WTC11 (cell line): ENCODE results near the gene ALLC. TPM values are rescaled to one million over a fixed set of nuclear protein-coding genes. Genes with fewer than 3 reads are reported as not detected.

Experiments
- ATAC-seq: fragments of 200-7000 bp; cut with Tn5 transposase; 2 replicates; pipeline ENCODE4 v1.10.0; 2021; ENCODE audit warnings: mild to moderate bottlenecking, moderate library complexity
- CTCF ChIA-PET: fragments of 300-600 bp; sonication (Branson Sonifier 250); formaldehyde crosslinking; loops from one replicate; lab custom pipeline; 2021; ENCODE audit warnings: antibody characterized with exemption; lab: Charles Lee
- POLR2A ChIA-PET: fragments of 350-600 bp; sonication (Branson Sonifier 250); formaldehyde crosslinking; loops from one replicate; lab custom pipeline; 2021; ENCODE audit warnings: antibody characterized with exemption; lab: Charles Lee
- DNase-seq: peaks from one replicate; pipeline ENCODE4 v3.0.0; 2021; ENCODE audit warnings: low spot score
- H3K27ac Mint-ChIP-seq: 2 replicates; pipeline ENCODE4 v1.8.0; 2021; ENCODE audit warnings: mixed read lengths
- H3K27me3 Mint-ChIP-seq: 2 replicates; pipeline ENCODE4 v1.8.0; 2021; ENCODE audit warnings: low read depth, mild to moderate bottlenecking, moderate library complexity, mixed read lengths
- H3K36me3 Mint-ChIP-seq: 2 replicates; pipeline ENCODE4 v1.8.0; 2021; ENCODE audit warnings: mixed read lengths
- H3K4me1 Mint-ChIP-seq: 2 replicates; pipeline ENCODE4 v1.8.0; 2022; ENCODE audit warnings: mixed read lengths
- H3K4me3 Mint-ChIP-seq: 2 replicates; pipeline ENCODE4 v1.8.0; 2021; ENCODE audit warnings: mild to moderate bottlenecking, moderate library complexity, mixed read lengths
- H3K9me3 Mint-ChIP-seq: 2 replicates; pipeline ENCODE4 v1.8.0; 2021; ENCODE audit warnings: mixed read lengths
- E2F5 ChIP-seq: sonication (generic); formaldehyde crosslinking; IDR thresholded peaks from 2 replicates; pipeline ENCODE4 v1.8.1; 2022; ENCODE audit warnings: mild to moderate bottlenecking, moderate library complexity, missing genetic modification reagents
- EMX1 ChIP-seq: fragments of 250-450 bp; sonication (Bioruptor Pico); IDR thresholded peaks from 2 replicates; pipeline ENCODE4 v1.8.0; 2021; ENCODE audit warnings: mild to moderate bottlenecking
- NR1H2 ChIP-seq: sonication (generic); formaldehyde crosslinking; IDR thresholded peaks from 2 replicates; pipeline ENCODE4 v1.9.0; 2021; ENCODE audit warnings: mild to moderate bottlenecking, moderate library complexity, missing genetic modification reagents
- PRRX2 ChIP-seq: fragments of 250-450 bp; sonication (Bioruptor Pico); IDR thresholded peaks from 2 replicates; pipeline ENCODE4 v1.8.0; 2021; ENCODE audit warnings: mild to moderate bottlenecking
- total RNA-seq: library from RNA; stranded (reverse); gene quantifications from 3 replicates; pipeline ENCODE4 v1.2.3, GENCODE V29; 2021
- TF ChIP-seq, protein P1 (sequence below): fragments of 250-450 bp; sonication (Bioruptor Pico); conservative IDR thresholded peaks from 2 replicates; pipeline ENCODE4 v1.9.0; 2021; ENCODE audit warnings: mild to moderate bottlenecking

ALLC gene
- total RNA-seq, 1 experiment from 2014 or later, result not detected

- H3K4me1 Mint-ChIP-seq, result no peaks in the 10 kb centered on the region
- peaks cover 87% of the 10 kb centered on the region for H3K9me3 Mint-ChIP-seq
- H3K4me3 Mint-ChIP-seq, result no peak overlapping the region
- TF ChIP-seq EMX1 (CRISPR knock-in tag), result no peak
- TF ChIP-seq PRRX2 (CRISPR knock-in tag), result no peak
- TF ChIP-seq, protein P1, sequence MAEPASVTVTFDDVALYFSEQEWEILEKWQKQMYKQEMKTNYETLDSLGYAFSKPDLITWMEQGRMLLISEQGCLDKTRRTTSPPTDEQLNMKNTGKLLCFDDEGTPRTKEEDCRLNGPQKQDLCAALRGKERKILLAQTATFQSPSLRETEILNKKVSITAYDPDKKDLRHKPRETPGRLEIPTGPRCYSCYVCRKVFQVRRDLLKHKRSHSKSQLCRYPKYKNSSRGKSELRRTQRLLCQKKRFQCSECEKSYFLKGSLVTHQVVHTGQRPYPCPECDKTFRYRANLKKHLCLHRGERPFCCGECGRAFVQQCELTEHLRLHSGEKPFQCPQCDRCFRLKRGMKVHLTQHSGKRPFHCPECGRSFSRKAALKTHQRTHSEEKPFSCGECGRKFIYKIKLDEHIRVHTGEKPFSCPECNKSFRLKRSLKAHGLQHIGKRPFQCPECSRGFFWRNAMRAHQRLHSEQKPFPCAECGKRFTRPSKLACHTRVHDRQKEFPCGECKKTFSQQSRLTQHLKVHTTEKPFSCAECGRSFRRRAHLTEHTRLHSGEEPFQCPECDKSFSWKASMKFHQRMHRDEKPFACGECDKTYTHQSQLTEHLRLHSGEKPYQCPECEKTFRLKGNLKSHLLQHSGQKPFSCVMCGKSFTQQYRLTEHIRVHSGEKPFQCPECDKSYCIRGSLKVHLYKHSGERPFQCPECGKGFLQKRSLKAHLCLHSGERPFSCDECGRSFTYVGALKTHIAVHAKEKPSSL (CRISPR knock-in tag), result no peak
- no peak for TF ChIP-seq NR1H2 (CRISPR knock-in tag)
- TF ChIP-seq, all 79 proteins: peak for 0
- Mint-ChIP-seq H3K36me3 (peaks cover 77% of the 10 kb centered on the region), H3K27me3 (peaks cover 25% of the 10 kb centered on the region), H3K27ac (no peak overlapping the region)
- no peak for ATAC-seq
- no peak for DNase-seq
- ChIA-PET POLR2A (no interaction called here), CTCF (no interaction called here)
Observed at GRCh38 chr2:3751251-3751650, 93.3 kb downstream of the ALLC start.

DNA sequence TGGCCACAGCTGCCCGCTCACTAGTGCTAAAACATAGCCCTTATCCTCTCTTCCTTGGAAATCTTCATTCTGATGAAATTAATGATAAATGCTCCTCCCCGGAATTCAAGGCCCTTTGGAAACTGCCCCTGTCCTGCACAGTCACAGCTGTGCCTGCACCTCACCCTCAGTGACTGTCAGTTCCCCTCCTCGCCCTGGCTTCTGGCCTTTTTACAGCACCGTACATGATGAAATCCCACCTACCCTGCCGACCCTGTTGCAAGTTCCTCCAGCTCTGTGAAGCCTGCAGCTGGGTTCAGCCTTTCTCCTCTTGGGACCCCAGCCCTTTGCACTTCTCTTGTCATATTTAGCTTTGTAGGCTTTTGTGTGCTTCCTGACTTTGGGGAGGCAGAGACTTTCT lies 93.8 kb downstream of the ALLC start:
- Mint-ChIP-seq H3K4me3 (no peak overlapping the region), H3K27me3 (peaks cover 19% of the 10 kb centered on the region)
- no peak for TF ChIP-seq E2F5 (CRISPR knock-in tag)
- TF ChIP-seq, all 79 proteins: peak for 0
- CTCF ChIA-PET, result no interaction called here
- H3K4me1 Mint-ChIP-seq, result no peaks in the 10 kb centered on the region
- H3K27ac Mint-ChIP-seq, result no peak overlapping the region
- H3K9me3 Mint-ChIP-seq, result peaks cover 87% of the 10 kb centered on the region
- POLR2A ChIA-PET, result no interaction called here
- no peak for DNase-seq
- peaks cover 77% of the 10 kb centered on the region for H3K36me3 Mint-ChIP-seq
- ATAC-seq, result no peak

Other genes with a start within 250 kb of the ALLC start
- 20.1 to 21.4 TPM (median 20.1 TPM) in 3 replicates for gene ADI1, start 138.7 kb upstream of the ALLC start, total RNA-seq
- gene RNASEH1, start 99.9 kb upstream of the ALLC start, total RNA-seq, result 34.0 to 44.4 TPM (median 38.7 TPM) in 3 replicates
- gene RPS7, start 82.9 kb upstream of the ALLC start, total RNA-seq, result 1,629 to 1,800 TPM (median 1,725 TPM) in 3 replicates
- 0.69 to 1.3 TPM (median 0.87 TPM) in 3 replicates for gene COLEC11, start 63.1 kb upstream of the ALLC start, total RNA-seq
- not detected in 3 replicates for gene DCDC2C, start 45.4 kb downstream of the ALLC start, total RNA-seq